NCI-H2081 treated with DMSO at 0.1 percent for 48 hours (cell line): Measurements from ENCODE around the gene NOCT.

Source experiments
- DNase-seq: peaks from one replicate; lab custom pipeline; 2025; lab: John Stamatoyannopoulos, UW

Gene NOCT

DNA sequence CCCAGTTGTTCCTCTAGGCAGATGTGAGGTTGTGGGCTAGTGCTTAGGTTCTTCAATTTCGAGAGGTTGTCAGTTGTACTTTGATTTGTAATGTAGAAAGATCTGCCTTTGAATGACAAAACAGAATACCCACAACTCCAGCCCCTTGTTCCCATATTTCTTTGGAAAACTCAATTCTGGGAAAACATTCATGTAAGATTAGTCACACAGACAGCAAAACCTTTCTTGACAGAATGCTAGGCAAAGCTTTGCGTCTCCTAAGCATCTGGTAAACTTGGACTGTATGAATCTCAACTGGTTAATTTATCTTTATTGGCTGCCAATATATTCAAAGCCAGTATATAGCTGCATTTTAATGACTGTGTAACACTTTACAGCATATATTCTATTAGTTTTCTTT is 34.9 kb downstream of the NOCT start:
- no peak for DNase-seq

DNA sequence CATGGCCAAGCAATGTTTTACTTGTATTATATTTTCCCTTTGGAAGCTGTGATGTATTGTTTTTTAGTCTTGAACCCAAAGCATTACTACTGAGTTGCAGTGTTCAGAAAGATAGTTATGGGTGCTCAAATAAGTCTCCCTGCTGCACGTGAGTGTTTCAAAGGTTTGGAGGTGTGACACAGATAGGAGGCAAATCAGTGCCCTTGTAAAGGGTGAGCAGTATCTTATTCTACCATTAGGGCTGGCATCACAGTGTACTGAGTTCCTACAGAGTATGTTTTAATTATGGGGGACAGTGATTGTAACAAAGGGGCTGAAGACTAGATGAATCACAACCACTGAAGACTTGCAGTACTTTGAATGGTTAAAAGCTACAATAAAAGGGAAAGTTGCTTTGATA is 38.3 kb downstream of the NOCT start:
- DNase-seq: no peak

DNA sequence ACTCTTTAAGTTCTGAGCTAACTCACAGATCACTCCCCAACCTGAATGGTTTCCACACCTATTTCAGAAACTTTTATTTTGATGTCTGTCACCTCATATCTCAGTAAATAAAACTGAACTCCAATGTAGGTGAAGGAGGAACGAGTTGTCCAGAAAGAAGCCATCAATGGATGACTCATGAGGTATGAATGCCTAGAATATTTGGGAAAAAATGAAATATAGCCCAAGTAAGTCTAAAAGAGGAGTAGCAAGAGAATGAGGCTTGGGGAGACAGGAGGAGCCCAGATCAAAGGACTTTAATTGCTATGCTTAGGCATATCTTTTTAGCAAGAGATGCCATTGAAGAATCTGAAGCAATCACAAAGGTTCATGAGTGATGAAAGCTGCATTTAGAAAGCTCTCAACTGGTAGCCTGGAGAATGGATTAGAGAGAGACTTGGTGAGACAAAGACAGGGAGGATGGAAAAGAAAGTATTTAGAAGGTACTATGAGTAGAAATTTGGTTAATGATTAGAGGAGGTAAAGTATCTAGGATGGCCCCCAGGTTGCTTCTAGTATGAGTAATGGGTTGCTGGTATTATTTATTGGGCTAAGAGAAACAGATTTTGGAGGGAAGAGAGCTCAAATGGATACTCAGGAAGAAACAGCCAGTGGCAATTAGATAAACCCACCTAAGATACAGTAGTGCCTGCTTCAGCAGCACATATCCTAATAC is 39.4 kb downstream of the NOCT start:
- no peak for DNase-seq

DNA sequence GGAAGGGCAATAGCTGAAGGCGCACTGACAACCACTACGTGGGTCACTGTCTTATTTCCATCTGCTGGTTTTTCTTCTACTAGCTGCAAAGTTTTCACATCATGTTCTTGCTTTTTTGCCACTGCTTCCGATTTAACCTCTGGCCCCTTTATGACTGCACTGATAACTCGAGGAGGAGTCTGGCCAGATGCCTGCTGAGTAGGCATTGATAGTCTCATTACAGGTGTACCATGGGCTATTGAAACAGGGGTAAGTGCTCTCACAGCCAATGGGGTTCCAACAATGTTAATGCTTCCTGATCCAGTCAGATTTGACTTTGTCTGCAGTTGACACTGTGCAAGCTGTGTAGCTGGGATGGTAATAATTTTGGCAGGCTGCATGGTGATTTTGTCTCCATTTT is 43.4 kb downstream of the NOCT start:
- DNase-seq: peak; percentile 11

DNA sequence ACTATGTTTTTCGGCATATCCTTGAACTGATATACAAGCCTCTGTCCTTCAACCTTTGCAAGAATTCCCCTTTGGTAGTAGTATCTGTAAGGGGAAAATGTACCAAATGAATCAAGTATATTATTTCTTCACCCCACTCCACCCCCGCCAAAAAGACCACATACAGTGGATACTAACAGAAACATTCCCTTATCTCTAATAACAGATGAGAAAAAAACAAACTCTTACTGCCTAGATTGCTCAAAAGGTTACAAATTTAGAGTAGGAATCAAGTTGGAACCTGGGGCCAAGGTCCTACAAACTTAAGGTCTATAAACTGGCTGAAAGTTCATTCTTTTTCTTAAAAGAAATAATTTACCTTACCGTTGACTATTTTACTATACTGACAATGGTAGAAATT is 45.0 kb downstream of the NOCT start:
- no peak for DNase-seq

DNA sequence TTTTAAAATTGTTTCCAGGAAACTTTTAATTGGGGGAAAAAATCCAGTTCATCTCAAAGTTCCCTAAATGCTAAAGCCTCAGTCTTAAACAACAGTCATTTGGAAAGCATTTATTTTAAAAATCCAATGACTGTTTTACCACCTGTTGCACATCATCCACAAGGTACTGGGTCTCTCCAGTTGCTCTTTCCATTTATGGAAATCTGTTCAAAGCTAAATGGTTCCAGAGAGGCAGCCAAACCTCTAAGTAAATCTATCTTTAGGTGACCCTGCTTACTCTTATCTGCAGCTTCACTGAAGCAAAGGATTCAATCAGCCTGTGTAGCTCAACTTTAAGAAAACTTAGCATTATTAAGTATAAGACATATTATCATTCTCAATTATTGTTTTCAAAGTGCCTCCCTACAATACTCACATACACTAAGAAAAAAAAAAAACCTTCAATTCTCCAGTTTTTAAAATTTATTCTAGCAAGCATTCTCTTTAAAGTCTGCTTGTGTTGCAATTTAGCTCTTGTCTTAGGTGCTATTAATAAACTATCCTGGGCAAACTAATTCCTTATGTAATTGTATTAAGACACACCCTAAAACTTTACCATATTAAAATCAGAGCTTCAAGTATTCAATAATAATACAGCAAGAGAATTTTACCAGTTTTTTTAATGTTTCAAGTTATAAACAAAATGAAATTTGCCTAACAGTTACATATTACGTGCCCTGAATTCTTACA is 60.6 kb downstream of the NOCT start:
- no peak for DNase-seq

DNA sequence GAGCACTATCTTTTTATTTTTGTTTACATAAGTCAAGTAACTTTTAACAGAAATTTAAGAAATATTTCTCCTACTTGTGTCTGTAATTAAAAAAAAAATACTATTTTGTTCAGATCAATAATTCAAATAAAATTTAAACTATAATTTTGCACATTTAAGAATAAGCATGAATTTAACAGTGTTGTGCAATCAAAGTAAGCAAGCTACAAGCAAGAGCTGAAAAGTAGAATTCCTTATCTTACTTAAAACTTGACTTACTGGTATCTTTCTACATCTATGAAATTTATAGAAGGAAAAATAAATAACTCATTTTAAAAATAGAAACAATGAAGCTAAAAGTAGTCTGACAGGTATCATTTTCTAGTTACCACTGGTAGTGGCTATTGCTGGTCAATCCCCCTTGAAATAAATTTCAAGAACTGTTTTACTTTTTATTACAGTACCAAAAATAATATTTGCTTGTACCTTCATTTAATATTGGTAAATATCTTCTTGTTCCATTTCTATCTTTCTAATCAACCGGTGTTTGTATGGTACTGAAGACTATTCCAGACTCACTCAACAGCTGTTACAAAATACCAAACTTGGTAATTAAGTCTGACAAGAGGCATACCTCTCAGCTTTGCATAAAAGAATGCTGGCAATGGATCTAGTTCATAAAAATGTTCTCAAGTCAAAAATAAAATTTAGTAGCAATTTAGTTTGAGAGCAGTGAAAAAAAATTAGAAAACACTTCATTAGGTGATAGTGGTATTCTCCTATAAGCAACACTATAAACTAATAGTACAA is 62.2 kb downstream of the NOCT start:
- no peak for DNase-seq

DNA sequence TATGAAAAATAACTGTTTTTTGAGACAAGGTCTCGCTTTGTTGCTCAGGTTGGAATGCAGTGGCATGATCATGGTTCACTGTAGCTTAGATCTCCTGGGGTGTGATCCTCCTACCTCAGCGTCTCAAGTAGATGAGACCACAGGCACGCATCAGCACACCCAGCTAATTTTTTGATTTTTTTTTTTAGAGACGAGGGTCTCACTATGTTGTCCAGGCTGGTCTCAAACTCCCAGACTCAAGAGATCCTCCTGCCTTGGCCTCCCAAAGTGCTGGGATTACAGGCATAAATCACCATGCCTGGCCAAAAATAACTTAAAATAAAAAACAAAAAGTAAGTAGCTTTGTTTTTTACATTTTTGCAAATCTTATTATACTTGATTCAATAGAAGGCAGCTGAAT is 63.3 kb downstream of the NOCT start:
- no peak for DNase-seq

DNA sequence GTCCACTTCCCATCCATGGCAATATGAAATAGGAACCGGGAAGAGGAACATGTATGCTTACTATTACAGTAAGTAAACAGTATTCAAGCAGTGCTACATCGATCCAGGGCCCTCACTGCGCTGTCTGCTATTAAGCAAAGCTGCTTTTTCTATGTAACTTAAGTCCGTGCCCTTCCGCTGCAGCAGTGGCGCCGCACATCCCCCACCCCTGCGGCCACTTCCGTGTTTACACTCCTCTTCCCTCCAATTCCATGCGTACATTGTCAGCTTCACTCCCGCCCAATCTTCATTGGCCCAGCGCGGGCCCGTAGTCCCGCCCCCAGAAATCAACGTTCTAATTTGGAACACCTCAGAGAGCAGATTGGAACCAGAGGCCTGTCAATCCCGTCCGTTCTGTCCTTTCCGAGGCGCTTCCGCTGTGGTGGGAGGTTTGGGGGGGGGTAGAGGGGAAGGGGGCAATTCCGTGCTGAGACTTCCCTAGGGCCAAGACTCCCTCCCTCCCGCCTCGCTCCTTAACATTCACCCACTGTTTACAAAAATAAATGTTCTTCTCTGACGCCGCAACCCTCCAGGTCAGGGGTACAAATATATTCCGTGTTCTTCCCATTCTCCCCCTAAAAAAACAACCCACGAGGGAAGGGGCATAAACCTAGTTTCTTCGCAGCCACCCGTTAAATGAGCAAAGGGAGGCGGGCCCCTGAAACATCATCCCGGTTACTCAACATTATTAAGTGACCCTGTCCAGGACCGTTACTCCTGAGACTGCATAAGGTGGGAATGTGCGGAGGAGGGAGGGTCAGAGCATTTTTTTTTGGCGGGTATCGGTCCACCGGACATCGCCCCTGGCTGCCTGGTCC is 67.4 kb downstream of the NOCT start:
- DNase-seq: peak; percentile 89

DNA sequence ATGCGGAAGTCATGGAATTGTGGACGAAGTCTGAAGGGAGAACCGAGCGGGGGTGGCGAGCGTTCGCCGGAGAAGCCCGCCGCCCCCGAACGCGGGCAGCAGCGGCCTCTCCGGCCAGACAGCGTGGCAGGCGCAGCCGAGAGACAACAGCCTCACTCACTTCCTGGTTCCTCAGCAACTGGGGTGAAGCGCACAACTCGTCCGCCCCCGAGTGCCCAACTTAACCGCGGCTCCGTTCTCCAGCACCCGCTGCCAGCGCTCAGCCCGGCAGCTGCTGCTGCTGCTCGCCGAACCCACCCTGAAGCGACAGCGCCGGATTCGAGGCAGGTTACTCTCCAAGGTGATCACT is 68.0 kb downstream of the NOCT start:
- no peak for DNase-seq

DNA sequence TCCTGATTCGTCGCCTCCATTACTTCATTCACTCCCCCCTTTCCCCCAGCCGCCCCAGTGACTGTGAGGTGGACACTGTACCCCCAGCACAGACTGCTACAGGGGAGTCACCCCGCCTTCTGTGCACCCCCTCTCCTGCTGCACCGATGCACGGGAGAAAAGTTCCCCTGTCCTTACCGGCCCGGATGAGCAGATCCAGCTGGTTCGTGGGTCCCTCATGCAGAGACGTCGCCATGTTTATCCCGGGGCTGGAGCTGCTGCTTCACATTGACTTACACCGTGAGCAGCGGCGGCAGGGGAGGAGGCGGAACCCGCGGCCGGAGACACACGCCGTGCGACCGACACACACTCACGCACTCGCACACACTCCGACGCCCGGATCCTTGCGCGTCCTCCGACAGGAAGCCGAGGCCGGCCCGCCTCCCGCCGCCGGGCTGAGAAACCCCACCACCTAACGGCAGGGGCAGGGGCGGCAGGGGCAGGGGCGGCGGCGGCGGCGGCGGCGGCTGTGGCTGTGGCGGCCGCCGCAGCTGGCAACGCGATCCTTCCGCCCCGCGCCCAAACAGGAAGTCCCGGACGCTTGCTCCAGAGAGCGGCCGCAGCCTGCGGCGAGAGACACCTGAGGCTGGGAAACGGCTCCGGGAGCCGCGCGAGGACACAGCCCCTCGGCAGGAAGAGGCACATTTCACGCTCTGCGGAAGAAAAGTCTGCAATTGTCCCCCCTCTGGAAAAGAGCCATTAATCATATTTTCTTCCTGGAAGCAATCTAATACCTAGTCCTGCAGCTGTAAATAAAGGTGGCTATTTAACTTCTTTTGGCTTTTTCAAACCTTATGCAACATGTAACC is 68.6 kb downstream of the NOCT start:
- DNase-seq: peak; percentile 40

DNA sequence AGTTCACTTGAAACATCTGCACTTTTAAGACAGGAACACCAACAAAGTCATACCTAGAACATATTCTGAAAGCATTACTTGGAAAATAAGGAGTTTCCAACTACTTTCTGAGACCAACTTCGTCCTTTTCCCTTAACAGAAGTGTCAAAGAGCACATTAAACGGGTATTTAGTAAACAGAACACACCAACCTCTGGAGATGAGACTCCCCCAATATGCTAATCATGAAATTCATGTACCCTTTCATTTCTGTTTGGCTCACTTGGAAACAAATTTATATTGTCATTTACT is 69.2 kb downstream of the NOCT start:
- DNase-seq: no peak

DNA sequence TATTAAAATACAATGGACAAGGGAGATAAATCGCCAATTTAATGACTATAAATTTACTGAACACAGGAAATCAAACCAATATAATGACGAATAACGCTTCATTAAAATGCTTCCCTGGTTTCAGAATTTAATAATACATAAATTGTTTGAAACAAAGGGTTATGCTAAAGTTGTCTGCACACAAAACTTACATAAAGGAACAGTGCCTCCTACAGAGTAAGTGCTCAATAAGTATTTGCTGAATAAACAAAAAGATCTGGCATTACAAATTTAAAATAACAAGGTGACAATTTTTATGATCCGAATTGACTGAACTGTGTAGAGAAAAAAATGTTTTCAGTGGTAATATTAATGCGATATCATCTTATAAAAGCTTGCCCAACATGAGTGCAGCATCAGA is 69.6 kb downstream of the NOCT start:
- DNase-seq: no peak

DNA sequence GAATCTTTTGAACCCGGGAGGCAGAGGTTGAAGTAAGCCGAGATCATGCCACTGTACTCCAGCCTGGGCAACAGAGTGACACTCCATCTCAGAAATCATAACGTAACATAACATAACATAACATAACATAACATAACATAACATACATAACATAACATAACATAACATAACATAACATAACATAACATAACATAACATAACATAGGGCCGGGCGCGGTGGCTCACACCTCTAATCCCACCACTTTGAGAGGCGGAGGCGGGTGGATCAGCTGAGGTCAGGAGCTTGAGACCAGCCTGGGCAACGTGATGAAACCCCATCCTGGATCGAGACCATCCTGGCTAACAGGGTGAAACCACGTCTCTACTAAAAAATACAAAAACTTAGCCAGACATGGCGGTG is 76.7 kb downstream of the NOCT start:
- no peak for DNase-seq
